ENCODE data around the gene PTP4A2. TPM values are rescaled to one million over a fixed set of nuclear protein-coding genes. Genes with fewer than 3 reads are reported as not detected.

The PTP4A2 gene
- polyA plus RNA-seq, 1 of the 3 experiments (the other 2 are of a cell fraction) = 41.7 TPM

GRCh38 chr1:31955917-31956736 lies 18.0 kb upstream of the PTP4A2 start:
- H2AFZ ChIP-seq (ENCODE audit: low read depth) = peak overlapping the region; percentile 87
- H3K9me3 ChIP-seq = no peaks in the 10 kb centered on the region
- H3K9me2 ChIP-seq = no peaks in the 10 kb centered on the region
- H3K79me2 ChIP-seq (ENCODE audit: insufficient read depth) = no peaks in the 10 kb centered on the region
- peak overlapping the region; percentile 65 for H3K9ac ChIP-seq
- H3F3A ChIP-seq (replicated peaks; ENCODE audit: insufficient read depth) = peaks cover 13% of the 10 kb centered on the region
- CTCF ChIA-PET = interaction anchor here (1.1 to 5.8 kb wide), 5 partner anchors 9 to 293 kb away, joined by 3 to 61 read pairs (median 4); no protein-coding TSS in a partner anchor
- H3K27ac ChIP-seq (ENCODE audit: low read depth in 2 of 2, low read length in 1 of 2) = peak overlapping the region; percentile 5 to 94; a peak in 3 of 4 replicates
- DNase-seq = no peak
- H3K4me3 ChIP-seq (ENCODE audit: low read depth in 2 of 2, low read length in 1 of 2) = no peak overlapping the region
- H3K4me2 ChIP-seq = 0 out of 2 replicates have a peak overlapping the region, but pooled peaks have one; percentile 2
- peaks cover 5 to 17% of the 10 kb centered on the region in 2 experiments; a peak in 3 of 4 replicates for H3K4me1 ChIP-seq (ENCODE audit: control insufficient read depth in 1 of 2, insufficient read depth in 2 of 2, low read depth in 1 of 2, low read length in 1 of 2)
- POLR2A ChIA-PET = no interaction called here
- H3K36me3 ChIP-seq (replicated peaks in 1 of 2; ENCODE audit: control insufficient read depth in 1 of 2, insufficient read depth in 2 of 2, low read length in 1 of 2) = no peaks in the 10 kb centered on the region
- WGBS (ENCODE audit: low lambda C conversion rate) = 64% methylated on average over 11 of the region's 11 CpGs
- H3K27me3 ChIP-seq (ENCODE audit: insufficient read depth) = no peaks in the 10 kb centered on the region
- no peaks in the 10 kb centered on the region for H4K20me1 ChIP-seq (ENCODE audit: insufficient read depth)
- TF ChIP-seq TAF1 (IDR thresholded peaks at IDR 0.05; ENCODE audit: borderline replicate concordance, low read depth, low read length) (peak; percentile 59; the same call in 1 of the 2 replicates), PBX3 (IDR thresholded peaks at IDR 0.05) (peak; percentile 57), MXI1 (IDR thresholded peaks at IDR 0.05; ENCODE audit: low read depth, low read length) (no peak), CHD2 (IDR thresholded peaks at IDR 0.05; ENCODE audit: low read length, partially characterized antibody) (no peak), MAX (IDR thresholded peaks at IDR 0.05; ENCODE audit: low read depth) (no peak), GABPA (IDR thresholded peaks at IDR 0.05; ENCODE audit: low read depth) (no peak), YY1 (IDR thresholded peaks at IDR 0.05; ENCODE audit: low read depth) (no peak), POLR2AphosphoS5 (IDR thresholded peaks at IDR 0.05; ENCODE audit: low read depth, low read length) (peak; percentile 66; the same call in 1 of the 2 replicates), EP300 (IDR thresholded peaks at IDR 0.05; ENCODE audit: borderline replicate concordance in 1 of 2, low read depth in 1 of 2, low read length in 1 of 2) (peak in 1 of 2 experiments; percentile 34; a peak in 1 of 4 replicates), JUND (IDR thresholded peaks at IDR 0.05) (peak; percentile 65; the same call in 1 of the 2 replicates), NRF1 (IDR thresholded peaks at IDR 0.05; ENCODE audit: low read depth, low read length) (no peak), USF2 (IDR thresholded peaks at IDR 0.05; ENCODE audit: borderline replicate concordance, low read depth, low read length) (no peak), RXRA (IDR thresholded peaks at IDR 0.05; ENCODE audit: borderline replicate concordance, low read depth) (no peak), NFIC (IDR thresholded peaks at IDR 0.05; ENCODE audit: borderline replicate concordance) (peak; percentile 49), SIN3A (IDR thresholded peaks at IDR 0.05; ENCODE audit: borderline replicate concordance, low read depth, low read length) (0 out of 2 replicates have a peak, but pooled peaks have one; percentile 23), FOXM1 (IDR thresholded peaks at IDR 0.05; ENCODE audit: low read depth) (no peak), REST (IDR thresholded peaks at IDR 0.05; ENCODE audit: low read depth, low read length) (no peak), RCOR1 (IDR thresholded peaks at IDR 0.05; ENCODE audit: low read length) (no peak), RFX5 (IDR thresholded peaks at IDR 0.05; ENCODE audit: low read length) (no peak), MEF2A (IDR thresholded peaks at IDR 0.05; ENCODE audit: borderline replicate concordance, low read depth) (no peak), ELF1 (IDR thresholded peaks at IDR 0.05) (no peak), FOSL2 (IDR thresholded peaks at IDR 0.05; ENCODE audit: borderline replicate concordance, low read depth) (peak; percentile 85), TCF12 (IDR thresholded peaks at IDR 0.05) (peak; percentile 64; the same call in 1 of the 2 replicates), CTCF (IDR thresholded peaks at IDR 0.05) (peak; percentile 47)

All from SK-N-SH (cell line).